GM10266 (cell line): Measurements from ENCODE around the gene RCAN2.

ENCODE experiments used
- DNase-seq: peaks from one replicate; pipeline ENCODE4 v3.0.0; 2012; ENCODE audit errors: extremely low spot score
- TF ChIP-seq, protein P1 (sequence below): IDR thresholded peaks from 2 replicates; pipeline ENCODE4 v1.5.1; 2012; ENCODE audit warnings: mild to moderate bottlenecking, low read depth; ENCODE audit not compliant: control insufficient read depth, insufficient read depth; ENCODE audit errors: missing control alignments

Gene RCAN2

DNA sequence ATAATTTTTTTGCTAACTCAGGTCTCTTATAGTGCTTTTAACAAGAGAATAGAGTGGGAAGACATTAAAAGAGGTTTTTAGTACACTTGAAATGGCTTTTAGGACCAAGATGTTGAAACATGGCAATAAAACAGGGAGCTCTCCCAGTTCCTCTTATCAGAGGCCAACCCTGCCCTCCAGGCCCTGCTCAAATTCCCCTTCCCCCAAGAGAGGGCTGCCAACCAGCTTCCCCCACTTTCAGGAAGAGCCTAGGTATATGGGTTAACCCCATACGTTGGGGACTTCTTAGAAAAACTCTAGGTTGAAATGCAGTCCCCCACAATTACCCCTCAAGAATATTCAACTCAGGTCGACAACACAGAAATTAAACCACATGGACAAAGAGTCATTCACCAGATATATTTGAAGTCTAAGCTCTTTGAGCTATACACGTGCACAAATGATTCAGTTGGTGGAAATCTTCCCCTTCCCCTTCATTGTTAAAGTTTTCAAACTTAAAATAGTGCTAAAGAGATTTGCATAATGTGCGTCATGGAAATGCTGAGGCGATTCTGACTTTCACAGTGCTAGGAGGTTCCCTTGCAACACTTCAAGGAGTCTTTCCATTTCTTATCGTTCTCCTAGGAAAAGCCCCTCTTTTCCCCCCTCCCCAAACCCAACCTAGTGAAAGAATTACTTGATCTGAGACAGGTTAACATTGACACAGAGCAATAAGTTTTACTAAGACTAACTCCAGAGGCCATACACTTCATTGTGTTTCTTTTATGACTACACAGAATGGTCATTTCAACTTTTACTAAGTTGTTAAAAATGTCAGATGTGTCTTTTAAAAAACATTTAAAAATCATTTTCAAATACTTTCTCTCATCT is 270.7 kb downstream of the RCAN2 start:
- peak; percentile 40 for DNase-seq
- TF ChIP-seq, protein P1, sequence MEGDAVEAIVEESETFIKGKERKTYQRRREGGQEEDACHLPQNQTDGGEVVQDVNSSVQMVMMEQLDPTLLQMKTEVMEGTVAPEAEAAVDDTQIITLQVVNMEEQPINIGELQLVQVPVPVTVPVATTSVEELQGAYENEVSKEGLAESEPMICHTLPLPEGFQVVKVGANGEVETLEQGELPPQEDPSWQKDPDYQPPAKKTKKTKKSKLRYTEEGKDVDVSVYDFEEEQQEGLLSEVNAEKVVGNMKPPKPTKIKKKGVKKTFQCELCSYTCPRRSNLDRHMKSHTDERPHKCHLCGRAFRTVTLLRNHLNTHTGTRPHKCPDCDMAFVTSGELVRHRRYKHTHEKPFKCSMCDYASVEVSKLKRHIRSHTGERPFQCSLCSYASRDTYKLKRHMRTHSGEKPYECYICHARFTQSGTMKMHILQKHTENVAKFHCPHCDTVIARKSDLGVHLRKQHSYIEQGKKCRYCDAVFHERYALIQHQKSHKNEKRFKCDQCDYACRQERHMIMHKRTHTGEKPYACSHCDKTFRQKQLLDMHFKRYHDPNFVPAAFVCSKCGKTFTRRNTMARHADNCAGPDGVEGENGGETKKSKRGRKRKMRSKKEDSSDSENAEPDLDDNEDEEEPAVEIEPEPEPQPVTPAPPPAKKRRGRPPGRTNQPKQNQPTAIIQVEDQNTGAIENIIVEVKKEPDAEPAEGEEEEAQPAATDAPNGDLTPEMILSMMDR = no peak

DNA sequence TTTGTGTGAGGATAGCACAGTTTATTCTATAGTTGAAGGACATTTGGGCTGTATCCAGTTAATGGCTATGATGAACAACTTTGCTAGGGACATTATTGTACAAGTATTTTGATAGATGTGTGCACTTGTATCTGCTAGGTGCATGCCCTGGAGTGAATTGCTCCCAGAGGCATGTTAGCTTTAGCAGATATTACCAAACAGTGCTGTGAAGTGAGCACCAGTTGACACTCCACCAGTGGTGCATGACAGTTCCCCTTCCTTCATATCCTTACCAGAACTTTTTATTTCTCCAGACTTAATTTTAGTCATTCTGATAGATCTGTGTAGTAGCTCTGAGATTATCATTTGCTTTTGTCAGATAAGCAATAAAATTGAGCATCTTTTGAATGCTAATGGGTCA is 271.6 kb downstream of the RCAN2 start:
- no peak for DNase-seq
- TF ChIP-seq, protein P1 = no peak

DNA sequence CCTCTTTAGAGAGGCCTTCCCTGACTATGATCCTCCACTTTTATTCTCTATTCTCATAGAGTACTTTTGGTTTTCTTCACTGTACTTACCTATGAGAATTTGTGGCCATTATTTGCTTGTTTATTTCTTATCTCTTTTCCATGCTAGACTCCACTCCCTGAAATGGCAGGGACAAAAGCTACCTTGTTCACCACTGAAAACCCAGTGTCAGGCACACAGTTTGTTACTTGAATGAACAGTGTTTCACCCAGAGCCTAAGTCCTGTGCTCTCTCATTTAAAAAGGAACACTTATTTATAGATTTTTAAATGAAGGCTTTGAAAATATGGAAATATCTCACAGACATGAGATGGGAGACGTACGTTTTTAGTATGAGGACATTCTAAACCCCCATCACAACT is 272.8 kb downstream of the RCAN2 start:
- TF ChIP-seq, protein P1 = no peak
- no peak for DNase-seq

DNA sequence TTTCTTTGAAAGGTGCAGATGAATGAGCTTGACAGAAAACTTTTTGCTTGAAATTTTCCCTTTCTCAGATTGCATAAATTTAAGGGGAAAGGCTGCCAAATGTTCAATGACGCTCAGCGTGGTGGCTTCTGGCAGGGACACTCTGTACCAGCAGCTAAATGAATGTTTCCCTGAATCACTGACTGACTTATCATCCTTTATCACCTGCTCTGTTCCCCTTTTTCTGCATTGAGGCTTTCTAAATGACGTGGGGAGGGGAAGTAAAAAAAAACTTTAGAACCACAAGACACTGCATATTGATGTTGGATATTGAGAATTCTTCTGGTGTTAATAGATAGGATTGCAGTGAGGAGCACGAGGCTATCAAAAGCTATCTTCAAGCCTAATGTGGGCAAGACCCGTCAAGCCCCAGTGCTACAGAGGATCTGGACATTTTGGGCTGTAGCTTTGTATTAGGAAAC is 273.5 kb downstream of the RCAN2 start:
- TF ChIP-seq, protein P1 = no peak
- peak; percentile 47 for DNase-seq

DNA sequence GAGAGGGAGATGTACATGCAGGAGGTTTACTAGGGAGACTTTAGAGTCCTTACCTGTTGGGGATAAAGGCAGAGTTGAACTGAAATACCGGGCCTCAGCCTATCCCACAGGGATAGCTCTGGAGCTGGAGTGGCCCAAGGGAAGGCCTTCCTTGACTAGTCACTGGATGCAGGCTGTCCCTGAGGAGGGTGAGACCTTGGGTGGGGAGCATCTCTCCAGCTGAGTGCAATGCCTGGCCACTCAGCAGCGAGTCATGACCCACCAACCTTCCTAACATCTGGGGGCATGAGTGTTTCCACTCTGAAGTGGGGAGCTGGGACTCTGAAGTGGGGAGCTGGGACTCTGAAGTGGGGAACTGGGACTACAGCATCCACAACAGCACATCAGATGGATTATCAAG is 274.4 kb downstream of the RCAN2 start:
- TF ChIP-seq, protein P1 = no peak
- no peak for DNase-seq

DNA sequence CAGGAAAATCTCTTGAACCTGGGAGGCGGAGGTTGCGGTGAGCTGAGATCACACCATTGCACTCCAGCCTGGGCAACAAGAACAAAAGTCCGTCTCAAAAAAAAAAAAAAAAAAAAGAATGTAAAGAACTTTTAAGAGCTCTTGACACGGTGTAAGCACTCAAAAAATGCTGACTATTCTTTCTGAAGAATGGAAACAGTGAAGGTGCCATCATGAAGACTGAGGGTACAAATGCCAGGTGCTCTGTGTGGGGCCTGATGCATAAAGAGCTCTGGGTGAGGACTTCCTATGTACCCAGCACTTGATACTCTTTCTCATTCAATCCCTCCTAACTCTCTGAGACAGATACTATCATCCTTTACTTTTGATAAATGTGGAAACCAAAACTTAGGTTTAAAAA is 275.5 kb downstream of the RCAN2 start:
- DNase-seq = no peak

DNA sequence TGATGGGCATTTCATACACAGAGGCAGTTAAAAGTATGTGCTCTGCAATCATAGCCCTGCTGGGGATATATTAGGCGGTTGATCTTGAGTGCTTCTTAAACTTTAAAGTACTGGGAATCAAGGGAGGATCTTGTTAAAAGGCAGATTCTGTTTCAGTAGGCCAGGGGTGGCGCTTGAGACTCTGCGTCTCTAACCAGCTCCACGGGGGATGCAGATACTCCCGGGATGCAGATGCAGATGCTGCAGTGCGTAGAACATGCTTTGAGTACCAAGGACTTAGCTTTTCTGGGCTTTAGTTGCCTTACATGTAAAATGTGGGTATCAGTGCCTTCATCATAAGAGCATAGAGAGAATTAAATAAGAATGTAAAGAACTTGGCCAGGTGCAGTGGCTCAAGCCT is 276.0 kb downstream of the RCAN2 start:
- TF ChIP-seq, protein P1 = no peak

More for the DNA sequence above, 275.5 kb downstream of the RCAN2 start:
- TF ChIP-seq, protein P1 = no peak

More for the DNA sequence above, 276.0 kb downstream of the RCAN2 start:
- DNase-seq = no peak
